Ishikawa (cell line): ENCODE data around the gene RRM2.

Source experiments
- EGR1 ChIP-seq: IDR thresholded peaks from 2 replicates; pipeline ENCODE4 v1.6.1; 2012
- EP300 ChIP-seq: IDR thresholded peaks from 2 replicates; pipeline ENCODE4 v1.6.1; 2012; ENCODE audit warnings: borderline replicate concordance
- FOXM1 ChIP-seq: IDR thresholded peaks from 2 replicates; pipeline ENCODE4 v1.6.1; 2012; ENCODE audit warnings: low read depth, borderline replicate concordance
- MAX ChIP-seq: IDR thresholded peaks from 2 replicates; pipeline ENCODE4 v1.6.1; 2012
- REST ChIP-seq: IDR thresholded peaks from 2 replicates; pipeline ENCODE4 v1.6.1; 2012; ENCODE audit warnings: low read depth, mild to moderate bottlenecking
- TCF12 ChIP-seq: IDR thresholded peaks from 2 replicates; pipeline ENCODE4 v1.6.1; 2012; ENCODE audit warnings: low read depth
- YY1 ChIP-seq: IDR thresholded peaks from 2 replicates; pipeline ENCODE4 v1.6.1; 2012; ENCODE audit warnings: low read depth

- no peak for TF ChIP-seq YY1
- TF ChIP-seq EGR1 = peak; percentile 46; the same call in 1 of the 2 replicates
- no peak for TF ChIP-seq REST
- no peak for TF ChIP-seq MAX
- TF ChIP-seq TCF12 = no peak
- no peak for TF ChIP-seq EP300
- no peak for TF ChIP-seq FOXM1
These were observed 41.8 kb upstream of the RRM2 start for GRCh38 chr2:10080536-10081304.
